HUES6 (cell line): Measurements from ENCODE around the gene PSMD8.
A peak's percentile ranks its signal among the peaks of the same experiment; 100 is the strongest.

ENCODE experiments used
- H3K27ac ChIP-seq: 2 replicates; pipeline ENCODE4 v1.7.0; 2013; ENCODE audit warnings: low read depth, mild to moderate bottlenecking, low read length, inconsistent platforms
- H3K27me3 ChIP-seq: 2 replicates; pipeline ENCODE4 v1.6.1; 2013; ENCODE audit warnings: low read length; ENCODE audit not compliant: control insufficient read depth, insufficient read depth
- H3K36me3 ChIP-seq: 2 replicates; pipeline ENCODE4 v1.6.1; 2013; ENCODE audit warnings: low read length; ENCODE audit not compliant: control insufficient read depth, insufficient read depth
- H3K4me1 ChIP-seq: 2 replicates; pipeline ENCODE4 v1.6.1; 2013; ENCODE audit warnings: low read length; ENCODE audit not compliant: control insufficient read depth, insufficient read depth
- H3K4me3 ChIP-seq: 2 replicates; pipeline ENCODE4 v1.5.1; 2013; ENCODE audit warnings: low read depth, low read length
- H3K9ac ChIP-seq: one replicate; pipeline ENCODE4 v1.6.1; 2013; ENCODE audit warnings: mild to moderate bottlenecking, low read length
- H3K9me3 ChIP-seq: 2 replicates; pipeline ENCODE4 v1.6.1; 2013; ENCODE audit warnings: low read depth, low read length; ENCODE audit not compliant: control insufficient read depth, insufficient read depth

Gene PSMD8

DNA sequence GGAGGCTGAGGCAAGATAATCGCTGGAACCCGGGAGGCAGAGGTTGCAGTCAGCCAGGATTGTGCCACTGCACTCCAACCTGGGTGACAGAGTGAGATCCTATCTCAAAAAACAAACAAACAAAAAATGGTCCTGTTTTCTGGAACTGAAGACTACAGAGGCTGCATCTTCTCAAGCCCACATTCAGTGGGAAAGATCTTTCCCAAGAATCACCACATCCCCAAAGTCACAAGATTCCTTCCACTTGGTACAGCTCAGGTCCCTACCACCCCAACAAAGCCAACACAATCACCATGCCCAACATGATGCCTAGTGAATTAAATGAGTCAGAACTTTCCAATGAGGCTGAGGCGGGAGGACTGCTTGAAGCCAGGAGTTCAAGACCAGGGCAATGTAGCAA lies 23.5 kb upstream of the PSMD8 start:
- Histone ChIP-seq H3K36me3 (no peaks in the 10 kb centered on the region), H3K27me3 (no peaks in the 10 kb centered on the region), H3K9ac (no peak overlapping the region), H3K9me3 (no peaks in the 10 kb centered on the region), H3K4me1 (no peaks in the 10 kb centered on the region), H3K27ac (no peak overlapping the region), H3K4me3 (no peak overlapping the region)

DNA sequence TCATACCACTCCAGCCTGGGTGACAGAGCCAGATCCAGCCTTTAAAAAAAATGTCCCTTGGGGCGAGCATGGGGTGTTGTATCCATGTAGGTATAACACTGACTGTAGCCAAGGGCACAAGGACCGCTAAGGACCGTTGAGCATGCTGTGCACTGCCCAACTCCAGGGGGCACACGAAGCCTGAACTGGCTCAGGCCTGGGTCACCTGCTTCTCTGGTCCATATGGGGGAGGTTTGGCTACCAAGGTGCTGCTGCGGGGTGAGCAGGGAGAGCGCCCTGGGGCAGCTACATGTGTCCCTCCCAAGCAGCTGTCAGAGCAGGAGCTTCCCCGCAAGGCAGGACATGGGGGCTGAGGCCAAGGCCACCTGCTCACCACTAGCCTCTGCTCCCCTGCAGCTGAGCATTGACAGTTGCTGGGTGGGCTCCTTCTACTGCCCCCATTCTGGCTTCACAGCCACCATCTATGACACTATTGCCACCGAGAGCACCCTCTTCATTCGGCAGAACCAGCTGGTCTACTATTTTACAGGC lies 22.4 kb upstream of the PSMD8 start:
- Histone ChIP-seq H3K4me1 (no peaks in the 10 kb centered on the region), H3K4me3 (no peak overlapping the region), H3K36me3 (no peaks in the 10 kb centered on the region), H3K27ac (no peak overlapping the region), H3K27me3 (peaks cover 10% of the 10 kb centered on the region; the same call in 1 of the 2 replicates), H3K9me3 (no peaks in the 10 kb centered on the region), H3K9ac (no peak overlapping the region)

DNA sequence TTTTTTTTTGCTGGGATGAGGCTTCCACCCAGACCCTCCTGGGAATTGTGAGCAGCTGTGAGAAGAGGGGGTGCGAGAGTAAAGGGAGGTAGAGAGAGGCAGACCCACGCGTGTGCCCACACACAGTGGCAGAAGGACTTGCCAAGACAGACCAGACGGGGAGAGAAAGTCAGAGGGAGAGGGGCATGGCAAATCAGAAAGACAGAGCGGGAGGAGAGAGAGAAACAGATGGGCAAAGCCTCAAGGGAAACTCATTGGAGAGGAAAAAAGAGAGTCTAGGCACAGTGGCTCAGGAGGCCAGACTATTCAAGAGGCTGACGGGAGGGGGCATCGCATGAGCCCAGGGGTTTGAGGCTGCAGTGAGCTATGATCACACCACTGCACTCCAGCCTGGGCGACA lies 21.8 kb upstream of the PSMD8 start:
- Histone ChIP-seq H3K4me3 (no peak overlapping the region), H3K27ac (no peak overlapping the region)

DNA sequence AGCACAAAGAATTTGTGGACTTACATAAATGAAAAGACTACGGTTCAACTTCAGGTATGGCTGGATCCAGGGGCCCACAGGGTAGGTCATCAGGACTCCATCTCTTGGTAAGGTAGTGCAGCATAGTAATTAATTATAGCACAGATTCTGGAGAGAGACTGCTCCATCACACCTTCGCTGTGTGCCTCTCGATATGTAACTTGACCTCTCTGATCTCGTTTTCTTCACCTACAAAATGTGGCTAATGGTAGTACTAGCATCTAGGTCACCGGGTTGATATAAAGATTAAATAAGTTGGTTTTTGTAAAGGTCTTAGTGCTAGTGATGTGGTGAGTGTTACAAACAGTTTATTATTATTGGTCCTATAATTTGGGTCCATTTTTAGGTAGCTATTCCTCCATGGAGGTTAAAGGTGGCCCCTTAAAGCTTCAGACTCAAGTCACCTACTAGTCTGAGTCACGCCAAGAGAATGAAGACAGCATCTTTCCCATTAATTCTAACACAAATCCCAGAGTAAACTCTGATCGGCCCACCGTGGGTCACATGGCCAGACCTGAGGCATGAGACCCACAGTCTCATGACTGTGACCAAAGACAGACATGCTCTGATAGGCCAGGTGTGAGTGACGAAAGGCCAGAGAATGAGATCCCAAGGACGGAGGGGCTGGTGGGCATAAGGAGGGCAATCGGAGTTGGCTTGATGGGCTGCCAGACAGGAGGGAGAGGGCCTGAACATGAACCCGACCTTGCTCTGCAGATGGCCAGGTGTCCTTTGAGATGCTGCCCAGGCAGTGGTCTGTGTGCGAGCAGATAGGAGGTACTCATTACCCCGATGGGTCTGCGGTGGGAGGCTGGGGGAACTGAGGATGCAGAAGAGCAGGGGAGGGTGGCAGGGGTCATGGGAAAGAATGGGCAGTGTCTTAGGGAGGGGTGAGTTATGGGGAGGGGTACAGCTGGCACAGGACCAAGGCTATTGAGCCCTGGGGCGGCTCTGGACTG lies 18.3 kb upstream of the PSMD8 start:
- Histone ChIP-seq H3K4me3 (no peak overlapping the region), H3K4me1 (no peaks in the 10 kb centered on the region), H3K27ac (no peak overlapping the region), H3K9me3 (no peaks in the 10 kb centered on the region), H3K36me3 (no peaks in the 10 kb centered on the region), H3K9ac (no peak overlapping the region), H3K27me3 (peaks cover 45% of the 10 kb centered on the region)

More for the DNA sequence above, 21.8 kb upstream of the PSMD8 start:
- H3K9me3 ChIP-seq = no peaks in the 10 kb centered on the region
- H3K9ac ChIP-seq = no peak overlapping the region
- H3K27me3 ChIP-seq = peaks cover 11% of the 10 kb centered on the region; the same call in 1 of the 2 replicates
- no peaks in the 10 kb centered on the region for H3K4me1 ChIP-seq
- H3K36me3 ChIP-seq = no peaks in the 10 kb centered on the region

DNA sequence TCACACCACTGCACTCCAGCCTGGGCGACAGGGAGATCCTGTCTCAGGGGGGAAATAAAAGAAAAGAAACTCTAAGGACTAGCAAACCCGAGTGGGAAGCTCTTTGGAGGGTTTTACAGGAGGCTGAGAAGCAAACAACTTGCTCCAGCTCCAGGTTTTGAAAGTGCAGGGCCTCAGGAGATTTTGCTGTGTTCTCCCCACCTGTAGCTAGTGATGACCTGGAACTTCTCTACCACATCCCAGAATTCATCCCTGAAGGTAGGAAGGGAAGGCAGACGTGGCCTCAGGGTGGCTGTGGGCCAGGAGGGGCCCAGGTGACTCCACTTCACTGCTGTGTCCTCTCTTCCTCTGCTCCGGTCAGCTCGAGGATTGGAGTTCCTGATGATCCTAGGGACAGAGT lies 16.3 kb upstream of the PSMD8 start:
- no peak overlapping the region for H3K27ac ChIP-seq

DNA sequence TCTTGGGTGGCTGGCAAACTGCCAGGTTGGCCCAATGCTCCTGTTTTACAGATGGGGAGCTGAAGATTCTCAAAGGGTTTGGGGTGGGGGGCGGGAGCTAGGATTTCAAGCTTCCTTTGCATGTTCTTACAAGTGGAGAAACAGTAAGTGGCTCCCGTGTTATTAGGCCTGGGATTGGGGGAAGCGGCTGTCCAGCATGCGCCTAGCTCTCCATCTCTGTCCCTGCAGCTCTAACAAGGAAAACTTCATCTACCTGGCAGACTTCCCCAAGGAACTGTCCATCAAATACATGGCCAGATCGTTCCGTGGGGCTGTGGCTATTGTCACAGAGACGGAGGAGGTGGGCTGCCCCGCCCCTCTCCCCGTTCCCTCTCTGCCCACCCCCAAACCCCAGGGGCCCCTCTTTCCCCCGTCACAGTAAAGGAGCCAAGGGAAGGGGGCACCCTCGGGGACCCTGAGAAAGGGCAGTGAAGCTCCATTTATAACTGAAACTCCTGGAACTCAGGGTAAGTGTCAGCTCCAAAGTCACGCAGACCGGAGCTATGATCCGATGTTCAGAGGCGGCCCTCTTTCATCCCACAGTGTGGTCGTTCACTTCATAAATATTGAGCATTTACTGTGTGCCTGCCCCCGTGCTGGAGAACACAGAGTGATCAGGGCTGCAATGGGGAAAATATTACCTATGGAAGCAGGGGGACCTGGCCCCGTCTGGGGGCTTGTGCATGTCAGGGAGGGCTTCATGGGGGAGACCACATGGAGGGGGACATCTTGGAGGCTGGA lies 14.9 kb upstream of the PSMD8 start:
- 0 out of 2 replicates have a peak, but pooled peaks cover 5% of the 10 kb centered on the region for H3K4me1 ChIP-seq
- no peak overlapping the region for H3K9ac ChIP-seq
- no peaks in the 10 kb centered on the region for H3K9me3 ChIP-seq

More for the DNA sequence above, 16.3 kb upstream of the PSMD8 start:
- no peaks in the 10 kb centered on the region for H3K9me3 ChIP-seq
- no peaks in the 10 kb centered on the region for H3K36me3 ChIP-seq
- peaks cover 52% of the 10 kb centered on the region for H3K27me3 ChIP-seq
- H3K4me1 ChIP-seq = 0 out of 2 replicates have a peak, but pooled peaks cover 5% of the 10 kb centered on the region
- H3K9ac ChIP-seq = no peak overlapping the region
- H3K4me3 ChIP-seq = no peak overlapping the region

DNA sequence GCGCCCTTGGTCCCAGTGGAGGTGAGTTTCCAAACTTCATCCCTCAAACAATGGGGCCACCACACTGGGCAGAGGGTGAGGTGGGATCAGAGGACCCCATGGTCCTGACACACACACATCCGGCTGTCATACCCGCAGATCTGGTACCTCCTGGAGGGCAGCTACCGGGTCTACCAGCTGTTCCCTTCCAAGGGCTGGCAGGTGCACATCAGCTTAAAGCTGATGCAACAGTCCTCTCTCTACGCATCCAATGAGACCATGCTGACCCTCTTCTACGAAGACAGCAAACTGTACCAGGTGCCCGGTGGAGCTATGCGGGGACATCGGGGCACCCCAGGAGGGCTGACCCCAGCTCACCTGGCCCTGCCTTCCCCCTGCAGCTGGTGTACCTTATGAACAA lies 14.0 kb upstream of the PSMD8 start:
- 0 out of 2 replicates have a peak, but pooled peaks cover 5% of the 10 kb centered on the region for H3K4me1 ChIP-seq
- H3K9me3 ChIP-seq = peaks cover 5% of the 10 kb centered on the region
- H3K27me3 ChIP-seq = peaks cover 52% of the 10 kb centered on the region
- no peak overlapping the region for H3K9ac ChIP-seq
- H3K4me3 ChIP-seq = no peak overlapping the region
- no peaks in the 10 kb centered on the region for H3K36me3 ChIP-seq
- no peak overlapping the region for H3K27ac ChIP-seq

More for the DNA sequence above, 14.9 kb upstream of the PSMD8 start:
- H3K36me3 ChIP-seq = no peaks in the 10 kb centered on the region
- H3K27me3 ChIP-seq = peaks cover 52% of the 10 kb centered on the region
- H3K4me3 ChIP-seq = no peak overlapping the region
- H3K27ac ChIP-seq = no peak overlapping the region

DNA sequence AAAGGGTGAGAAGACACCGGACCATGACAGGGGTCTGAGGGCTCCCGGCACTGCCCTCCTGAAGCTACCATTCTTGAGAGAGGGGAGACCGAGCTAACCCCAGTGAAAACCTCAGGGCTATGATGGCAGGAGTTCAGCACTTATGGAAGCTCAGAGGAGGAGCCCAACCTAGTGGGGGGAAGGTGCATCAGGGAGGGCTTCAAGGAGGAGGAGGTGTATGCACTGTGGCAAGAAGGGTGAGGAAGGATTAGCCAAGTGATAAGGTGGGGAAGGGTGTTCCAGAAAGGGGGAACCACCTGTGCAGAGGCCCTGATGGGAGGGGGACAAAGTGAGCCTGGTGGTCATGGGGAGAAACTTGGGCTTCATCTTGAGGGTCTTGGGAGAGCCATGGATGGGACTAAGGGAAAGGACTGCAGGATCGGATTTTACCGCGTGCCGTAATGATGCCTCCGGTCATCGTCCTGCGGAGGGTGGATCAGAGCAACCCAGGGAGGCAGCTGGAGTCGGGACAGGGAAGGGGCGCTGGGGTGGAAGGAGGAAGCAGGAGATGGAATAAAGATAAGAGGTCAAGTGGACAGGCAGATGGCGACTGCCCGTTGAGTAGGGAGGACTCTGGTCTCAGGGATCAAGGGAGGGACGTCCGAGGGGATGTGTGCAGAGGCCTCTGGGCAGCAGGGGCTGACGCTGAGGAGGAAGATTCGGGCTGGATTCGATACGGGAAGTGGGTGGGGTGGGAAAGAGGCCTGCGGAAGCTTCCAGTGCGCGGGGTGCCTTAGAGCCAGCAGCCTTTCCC lies 13.3 kb upstream of the PSMD8 start:
- H3K9ac ChIP-seq = peak overlapping the region; percentile 54
- peaks cover 51% of the 10 kb centered on the region for H3K27me3 ChIP-seq
- H3K4me1 ChIP-seq = 0 out of 2 replicates have a peak, but pooled peaks cover 5% of the 10 kb centered on the region
- peak overlapping the region; percentile 93 for H3K4me3 ChIP-seq
- H3K9me3 ChIP-seq = peaks cover 5% of the 10 kb centered on the region
- H3K27ac ChIP-seq = no peak overlapping the region
- H3K36me3 ChIP-seq = no peaks in the 10 kb centered on the region

DNA sequence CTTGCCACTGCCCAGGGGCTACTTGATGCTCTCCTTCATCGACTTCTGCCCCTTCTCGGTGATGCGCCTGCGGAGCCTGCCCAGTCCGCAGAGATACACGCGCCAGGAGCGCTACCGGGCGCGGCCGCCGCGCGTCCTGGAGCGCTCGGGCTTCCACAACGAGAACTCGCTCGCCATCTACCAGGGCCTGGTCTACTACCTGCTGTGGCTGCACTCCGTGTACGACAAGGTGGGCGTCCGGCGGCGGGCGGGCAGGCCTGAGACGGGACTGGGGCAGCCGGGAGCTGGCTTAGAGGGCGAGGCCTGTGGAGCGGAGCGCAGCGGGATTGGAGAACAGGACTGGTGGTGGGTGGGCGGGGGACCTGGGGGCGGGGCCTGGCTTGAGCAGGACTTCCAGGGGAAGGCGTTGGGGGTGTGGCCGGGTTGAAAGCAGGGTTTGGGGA lies 12.7 kb upstream of the PSMD8 start:
- Histone ChIP-seq H3K9me3 (peaks cover 5% of the 10 kb centered on the region), H3K4me3 (peak overlapping the region; percentile 93), H3K36me3 (no peaks in the 10 kb centered on the region), H3K4me1 (0 out of 2 replicates have a peak, but pooled peaks cover 5% of the 10 kb centered on the region), H3K27ac (no peak overlapping the region), H3K9ac (peak overlapping the region; percentile 54), H3K27me3 (peaks cover 44% of the 10 kb centered on the region)
